Measurements from ENCODE around the gene ZNF296. TPM values are rescaled to one million over a fixed set of nuclear protein-coding genes. Genes with fewer than 3 reads are reported as not detected.

The ZNF296 gene
- total RNA-seq, 1 donor from 2014 or later = under 0.01 TPM

DNA sequence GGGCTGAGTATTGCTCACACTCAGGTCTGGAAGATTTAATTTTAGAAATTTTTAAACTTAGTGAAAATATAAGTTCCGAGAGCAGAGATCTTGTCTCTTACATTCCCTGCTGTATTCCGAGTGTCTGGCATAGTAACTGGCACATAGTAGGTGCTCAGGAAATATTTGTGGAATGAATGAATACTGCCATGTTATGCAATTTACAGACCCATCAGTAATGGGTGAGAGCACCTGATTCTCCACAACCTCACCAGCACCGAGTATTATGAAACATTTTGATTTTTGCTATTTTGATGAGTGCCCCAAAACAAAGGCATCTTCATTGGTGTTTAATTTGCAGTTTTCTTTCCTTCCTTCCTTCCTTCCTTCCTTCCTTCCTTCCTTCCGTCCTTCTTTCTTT lies 53.2 kb downstream of the ZNF296 start:
- DNase-seq (ENCODE audit: low read depth in 2 of 2) = no peak

DNA sequence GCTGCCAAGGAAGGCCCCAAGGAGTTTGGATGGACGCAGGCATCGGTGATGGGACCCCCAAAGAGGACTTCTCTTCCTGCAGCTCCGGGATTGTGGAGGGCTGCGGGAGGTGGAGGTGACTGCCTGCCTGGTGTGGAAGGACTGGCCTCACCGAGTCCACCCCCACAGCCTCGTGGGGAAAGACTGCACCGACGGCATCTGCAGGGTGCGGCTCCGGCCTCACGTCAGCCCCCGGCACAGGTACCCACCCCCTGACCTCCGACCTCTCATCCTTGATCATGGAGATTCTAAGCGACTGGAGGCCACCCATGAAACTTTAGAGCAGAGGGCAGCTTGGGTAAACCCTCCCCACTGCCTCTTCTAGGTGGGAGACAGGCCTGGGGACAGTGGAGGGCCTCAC lies 54.3 kb downstream of the ZNF296 start:
- no peak for DNase-seq (ENCODE audit: low read depth in 2 of 2)

Other genes with a start within 250 kb of the ZNF296 start
- gene NECTIN2, start 230.2 kb downstream of the ZNF296 start, total RNA-seq = 85.4 and 118 TPM in 2 replicates
- 31.5 and 33.6 TPM in 2 replicates for gene TOMM40, start 185.2 kb downstream of the ZNF296 start, total RNA-seq
- gene APOE, start 170.7 kb downstream of the ZNF296 start, total RNA-seq = 1.3 and 2.4 TPM in 2 replicates
- 0.60 and 1.3 TPM in 2 replicates for gene APOC1, start 161.9 kb downstream of the ZNF296 start, total RNA-seq
- gene APOC4, start 134.2 kb downstream of the ZNF296 start, total RNA-seq = not detected in 2 replicates
- gene APOC2, start 130.4 kb downstream of the ZNF296 start, total RNA-seq = not detected in 2 replicates
- 29.2 and 46.6 TPM in 2 replicates for gene CLPTM1, start 121.1 kb downstream of the ZNF296 start, total RNA-seq
- gene RELB, start 75.0 kb downstream of the ZNF296 start, total RNA-seq = 8.1 and 11.1 TPM in 2 replicates
- gene CLASRP, start 37.4 kb downstream of the ZNF296 start, total RNA-seq = 5.9 and 9.1 TPM in 2 replicates
- 15.5 and 17.0 TPM in 2 replicates for gene GEMIN7, start 2.8 kb upstream of the ZNF296 start, total RNA-seq
- 16.3 and 24.0 TPM in 2 replicates for gene PPP1R37, start 16.7 kb upstream of the ZNF296 start, total RNA-seq
- 0.20 and 0.22 TPM in 2 replicates for gene NKPD1, start 84.5 kb upstream of the ZNF296 start, total RNA-seq
- gene TRAPPC6A, start 101.8 kb upstream of the ZNF296 start, total RNA-seq = 22.9 and 36.1 TPM in 2 replicates
- gene BLOC1S3, start 102.3 kb upstream of the ZNF296 start, total RNA-seq = 2.0 and 3.8 TPM in 2 replicates
- 0.20 and 0.44 TPM in 2 replicates for gene EXOC3L2, start 168.9 kb upstream of the ZNF296 start, total RNA-seq
- gene MARK4, start 174.8 kb upstream of the ZNF296 start, total RNA-seq = 6.5 and 23.0 TPM in 2 replicates
- gene CKM, start 246.4 kb upstream of the ZNF296 start, total RNA-seq = under 0.01 TPM in 2 replicates